ENCODE data around the gene OPCML. TPM values are rescaled to one million over a fixed set of nuclear protein-coding genes. Genes with fewer than 3 reads are reported as not detected.

OPCML gene
- total RNA-seq, 1 donor from 2014 or later = not detected

GRCh38 chr11:132499661-132500060 is 1032.6 kb downstream of the OPCML start:
- H3K4me3 Mint-ChIP-seq = no peak overlapping the region
- DNase-seq = no peak
- intact Hi-C loops (cut with micrococcal nuclease) = no loop called here
- POLR2A ChIA-PET = no interaction called here
- CTCF ChIA-PET = no interaction called here
- H3K36me3 Mint-ChIP-seq (ENCODE audit: low read depth) = no peaks in the 10 kb centered on the region
- no peak for TF ChIP-seq CTCF (IDR thresholded peaks at IDR 0.05)
- ATAC-seq (ENCODE audit: low read depth) = no peak
- H3K27ac Mint-ChIP-seq = no peak overlapping the region
- H3K27me3 Mint-ChIP-seq = no peaks in the 10 kb centered on the region
- H3K4me1 Mint-ChIP-seq = no peaks in the 10 kb centered on the region
- peaks cover 6% of the 10 kb centered on the region for H3K9me3 Mint-ChIP-seq

GRCh38 chr11:132496341-132496740 is 1036.0 kb downstream of the OPCML start:
- Mint-ChIP-seq H3K9me3 (peaks cover 6% of the 10 kb centered on the region), H3K36me3 (ENCODE audit: low read depth) (no peaks in the 10 kb centered on the region), H3K27me3 (no peaks in the 10 kb centered on the region), H3K4me1 (no peaks in the 10 kb centered on the region), H3K4me3 (no peak overlapping the region), H3K27ac (no peak overlapping the region)
- ChIA-PET POLR2A (no interaction called here), CTCF (no interaction called here)
- DNase-seq = no peak
- no peak for TF ChIP-seq CTCF (IDR thresholded peaks at IDR 0.05)
- intact Hi-C loops (cut with micrococcal nuclease) = no loop called here
- no peak for ATAC-seq (ENCODE audit: low read depth)

GRCh38 chr11:132493801-132494200 is 1038.5 kb downstream of the OPCML start:
- H3K36me3 Mint-ChIP-seq (ENCODE audit: low read depth) = no peaks in the 10 kb centered on the region
- ChIA-PET CTCF (no interaction called here), POLR2A (no interaction called here)
- no peak for ATAC-seq (ENCODE audit: low read depth)
- intact Hi-C loops (cut with micrococcal nuclease) = no loop called here
- no peak for DNase-seq
- no peaks in the 10 kb centered on the region for H3K27me3 Mint-ChIP-seq
- peaks cover 6% of the 10 kb centered on the region for H3K9me3 Mint-ChIP-seq
- no peak overlapping the region for H3K4me3 Mint-ChIP-seq
- H3K27ac Mint-ChIP-seq = no peak overlapping the region
- no peak for TF ChIP-seq CTCF (IDR thresholded peaks at IDR 0.05)
- H3K4me1 Mint-ChIP-seq = no peaks in the 10 kb centered on the region

GRCh38 chr11:132490978-132491377 is 1041.3 kb downstream of the OPCML start:
- Mint-ChIP-seq H3K4me1 (no peaks in the 10 kb centered on the region), H3K4me3 (no peak overlapping the region), H3K27me3 (no peaks in the 10 kb centered on the region), H3K9me3 (peaks cover 6% of the 10 kb centered on the region), H3K27ac (no peak overlapping the region), H3K36me3 (ENCODE audit: low read depth) (no peaks in the 10 kb centered on the region)
- no peak for ATAC-seq (ENCODE audit: low read depth)
- TF ChIP-seq CTCF (IDR thresholded peaks at IDR 0.05) = no peak
- intact Hi-C loops (cut with micrococcal nuclease) = no loop called here
- DNase-seq = no peak
- ChIA-PET POLR2A (no interaction called here), CTCF (no interaction called here)

- ChIA-PET POLR2A (no interaction called here), CTCF (no interaction called here)
- peaks cover 9% of the 10 kb centered on the region for H3K9me3 Mint-ChIP-seq
- no peaks in the 10 kb centered on the region for H3K4me1 Mint-ChIP-seq
- intact Hi-C loops (cut with micrococcal nuclease) = no loop called here
- H3K27ac Mint-ChIP-seq = no peak overlapping the region
- ATAC-seq (ENCODE audit: low read depth) (no peak), DNase-seq (no peak)
- no peak overlapping the region for H3K4me3 Mint-ChIP-seq
- no peaks in the 10 kb centered on the region for H3K36me3 Mint-ChIP-seq (ENCODE audit: low read depth)
- TF ChIP-seq CTCF (IDR thresholded peaks at IDR 0.05) = no peak
- H3K27me3 Mint-ChIP-seq = no peaks in the 10 kb centered on the region
Observed at GRCh38 chr11:132486060-132486459, 1046.2 kb downstream of the OPCML start.

All from activated B cell treated with CpG ODN at 0.5 μM for 24 hours (primary cell).